ENCODE data around the gene FAM193B. TPM values are rescaled to one million over a fixed set of nuclear protein-coding genes. Genes with fewer than 3 reads are reported as not detected.
A peak's percentile ranks its signal among the peaks of the same experiment; 100 is the strongest.

The FAM193B gene
- polyA plus RNA-seq, 3 donors: 1.6 to 216 (median 1.9) TPM

DNA sequence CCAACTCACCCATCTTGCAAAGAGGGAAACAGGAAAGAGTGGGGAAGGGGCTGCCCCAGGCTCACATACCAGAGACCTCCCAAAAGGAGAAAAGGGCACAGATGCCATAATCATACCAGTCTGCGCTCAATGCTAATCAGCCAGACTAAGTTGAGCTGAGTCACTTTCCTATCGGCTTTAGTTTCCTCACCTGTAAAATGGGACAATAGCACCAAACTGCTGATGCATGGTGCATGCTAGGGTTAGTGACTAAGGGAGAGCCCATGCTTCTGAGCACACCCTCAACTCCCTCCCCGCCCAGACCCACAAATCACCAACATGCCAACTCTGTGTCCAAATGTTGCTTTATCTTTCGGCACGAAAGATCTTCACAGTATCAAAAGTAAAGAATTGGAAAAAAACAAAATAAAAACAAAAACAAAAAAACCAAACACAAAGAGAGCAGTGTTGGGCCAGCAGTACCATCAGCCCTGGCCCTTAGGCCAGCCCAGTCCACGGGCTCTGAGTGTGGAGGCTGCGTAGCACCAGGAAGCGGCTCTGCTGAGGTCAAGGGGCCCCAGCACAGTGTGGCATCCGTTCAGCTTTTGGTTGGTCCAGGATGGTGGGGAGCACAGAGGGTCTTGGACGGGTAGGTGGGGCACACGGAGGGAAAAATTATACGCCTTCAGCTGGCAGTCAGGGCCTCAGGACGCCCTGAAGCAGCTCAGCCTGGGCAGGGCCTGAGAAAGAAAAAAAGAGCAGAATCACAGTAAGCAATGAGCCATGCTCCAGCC lies 34.7 kb downstream of the FAM193B start:
- H3K36me3 Mint-ChIP-seq: peaks cover 59 to 61% of the 10 kb centered on the region in 2 donors
- intact Hi-C loops (cut with micrococcal nuclease): loop anchor here in 1 of 2 donors (5.0 kb wide), 1 partner anchor 33 kb away; the partner anchor contains the start of gene FAM193B
- H3K4me3 ChIP-seq (replicated peaks in 1 of 3; ENCODE audit: low read depth in 2 of 3, low read length in 3 of 3): no peak overlapping the region
- no peaks in the 10 kb centered on the region for H3K9me3 ChIP-seq (replicated peaks in 1 of 2; ENCODE audit: control insufficient read depth in 1 of 2, insufficient read depth in 1 of 2, low read length in 2 of 2)
- H3K4me3 Mint-ChIP-seq: no peak overlapping the region
- peak overlapping the region in 1 of 2 donors; percentile 10 for H3K27ac ChIP-seq (ENCODE audit: low read depth in 1 of 2, low read length in 2 of 2)
- no peaks in the 10 kb centered on the region for H3K9me3 Mint-ChIP-seq
- peak overlapping the region in 3 of 7 donors; percentile 55 to 78 (median 60) for H3K27ac Mint-ChIP-seq
- DNase-seq: no peak
- H3K27me3 ChIP-seq (ENCODE audit: control insufficient read depth in 2 of 2, insufficient read depth in 2 of 2, low read length in 2 of 2): no peaks in the 10 kb centered on the region
- no peak overlapping the region for H3K4me2 ChIP-seq (replicated peaks; ENCODE audit: extremely low read depth, low read length, poor library complexity, severe bottlenecking)
- TF ChIP-seq, protein P1, sequence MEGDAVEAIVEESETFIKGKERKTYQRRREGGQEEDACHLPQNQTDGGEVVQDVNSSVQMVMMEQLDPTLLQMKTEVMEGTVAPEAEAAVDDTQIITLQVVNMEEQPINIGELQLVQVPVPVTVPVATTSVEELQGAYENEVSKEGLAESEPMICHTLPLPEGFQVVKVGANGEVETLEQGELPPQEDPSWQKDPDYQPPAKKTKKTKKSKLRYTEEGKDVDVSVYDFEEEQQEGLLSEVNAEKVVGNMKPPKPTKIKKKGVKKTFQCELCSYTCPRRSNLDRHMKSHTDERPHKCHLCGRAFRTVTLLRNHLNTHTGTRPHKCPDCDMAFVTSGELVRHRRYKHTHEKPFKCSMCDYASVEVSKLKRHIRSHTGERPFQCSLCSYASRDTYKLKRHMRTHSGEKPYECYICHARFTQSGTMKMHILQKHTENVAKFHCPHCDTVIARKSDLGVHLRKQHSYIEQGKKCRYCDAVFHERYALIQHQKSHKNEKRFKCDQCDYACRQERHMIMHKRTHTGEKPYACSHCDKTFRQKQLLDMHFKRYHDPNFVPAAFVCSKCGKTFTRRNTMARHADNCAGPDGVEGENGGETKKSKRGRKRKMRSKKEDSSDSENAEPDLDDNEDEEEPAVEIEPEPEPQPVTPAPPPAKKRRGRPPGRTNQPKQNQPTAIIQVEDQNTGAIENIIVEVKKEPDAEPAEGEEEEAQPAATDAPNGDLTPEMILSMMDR (IDR thresholded peaks at IDR 0.05): no peak
- H3K36me3 ChIP-seq (replicated peaks in 1 of 2; ENCODE audit: control insufficient read depth in 1 of 2, insufficient read depth in 2 of 2, low read length in 2 of 2): peaks cover 53 to 63% of the 10 kb centered on the region in 2 donors
- peaks cover 0 to 2% (median 0%) of the 10 kb centered on the region in 3 donors for H3K27me3 Mint-ChIP-seq (ENCODE audit: low read depth in 3 of 3)
- WGBS (ENCODE audit: insufficient coverage): 77% methylated on average over 8 of the region's 13 CpGs
- H2AFZ ChIP-seq (ENCODE audit: insufficient read depth, low read depth, low read length, poor library complexity, severe bottlenecking): no peak overlapping the region
- peaks cover 14 to 30% of the 10 kb centered on the region in 2 donors for H3K4me1 ChIP-seq (ENCODE audit: control insufficient read depth in 1 of 2, insufficient read depth in 2 of 2, low read length in 2 of 2)
- H3K9ac ChIP-seq (ENCODE audit: insufficient read depth, low read length, poor library complexity, severe bottlenecking): no peak overlapping the region
- H3K4me1 Mint-ChIP-seq: peaks cover 20% of the 10 kb centered on the region
- H4K20me1 ChIP-seq (ENCODE audit: insufficient read depth, low read length): peaks cover 13% of the 10 kb centered on the region
- peaks cover 25% of the 10 kb centered on the region for H3K79me2 ChIP-seq (ENCODE audit: insufficient read depth, low read length)

DNA sequence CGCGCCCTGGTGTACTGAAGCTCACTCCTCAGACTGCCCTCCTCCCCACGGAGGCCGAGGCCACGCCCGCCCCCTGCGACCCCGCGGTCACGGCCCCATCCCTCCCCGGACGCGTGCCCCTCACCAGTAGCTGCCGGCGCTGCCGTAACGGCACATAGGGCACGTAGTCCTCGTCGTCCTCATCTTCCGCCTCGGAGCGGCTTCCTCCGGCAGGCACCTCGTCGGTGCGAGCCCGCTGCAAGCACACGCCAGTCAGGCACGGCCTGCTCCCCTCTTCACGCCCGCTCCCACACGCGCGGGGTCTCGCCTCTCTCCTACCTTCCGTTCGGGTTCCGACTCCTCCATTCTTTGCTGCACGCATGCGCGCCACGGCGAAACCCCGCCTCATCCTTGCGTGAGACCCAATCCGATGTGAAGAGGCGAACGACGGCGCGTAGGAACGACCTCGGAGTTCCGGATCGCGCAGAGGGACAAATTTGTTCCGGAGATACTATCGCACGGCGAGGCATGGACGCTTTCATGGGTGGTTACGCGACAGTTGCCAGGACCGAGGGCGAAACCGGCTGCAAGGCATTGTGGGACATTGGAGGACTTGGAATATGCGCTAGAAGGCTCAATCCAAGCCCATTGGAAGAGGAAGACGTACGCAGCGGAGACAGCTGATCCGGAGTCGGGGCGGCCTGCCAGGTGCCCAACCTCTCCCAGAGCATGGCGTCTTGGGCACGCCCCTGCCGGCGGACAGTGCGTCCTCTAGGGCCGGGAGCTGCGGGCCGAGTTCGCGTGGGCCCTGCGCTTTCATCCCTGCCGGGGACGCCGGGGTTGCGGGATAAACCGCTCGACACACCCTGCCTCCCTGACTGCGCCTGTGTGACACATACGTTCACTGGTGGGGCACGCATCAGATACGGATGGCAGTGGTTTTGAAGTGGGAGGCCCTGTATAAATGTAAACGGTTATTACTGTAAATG lies 37.5 kb downstream of the FAM193B start, which contains the start of gene DDX41:
TSS of gene DDX41 (minus strand) at position 361 of the 968 bp plus-strand sequence. CDS start at position 345, 16 bp downstream.
- intact Hi-C loops (cut with micrococcal nuclease): loop anchor here in 1 of 2 donors (5.0 kb wide), 1 partner anchor 35 kb away; the partner anchor contains the start of gene FAM193B
- peaks cover 62 to 70% of the 10 kb centered on the region in 2 donors for H3K36me3 ChIP-seq (replicated peaks in 1 of 2; ENCODE audit: control insufficient read depth in 1 of 2, insufficient read depth in 2 of 2, low read length in 2 of 2)
- peaks cover 17% of the 10 kb centered on the region for H4K20me1 ChIP-seq (ENCODE audit: insufficient read depth, low read length)
- Mint-ChIP-seq H3K4me1 (peaks cover 24% of the 10 kb centered on the region), H3K27me3 (ENCODE audit: low read depth in 3 of 3) (peaks cover 0 to 3% (median 0%) of the 10 kb centered on the region in 3 donors), H3K36me3 (peaks cover 68 to 70% of the 10 kb centered on the region in 2 donors), H3K9me3 (no peaks in the 10 kb centered on the region), H3K4me3 (peak within 1 kb of the TSS; percentile 94 to 98), H3K27ac (peak within 1 kb of the TSS; percentile 91 to 96 (median 94))
- DNase-seq: peak; percentile 95 to 97 (median 97)
- peak within 1 kb of the TSS; percentile 78 to 98 (median 88) for H3K4me3 ChIP-seq (replicated peaks in 1 of 3; ENCODE audit: low read depth in 2 of 3, low read length in 3 of 3)
- H3K79me2 ChIP-seq (ENCODE audit: insufficient read depth, low read length): peaks cover 40% of the 10 kb centered on the region
- H3K27ac ChIP-seq (ENCODE audit: low read depth in 1 of 2, low read length in 2 of 2): peak within 1 kb of the TSS; percentile 74 to 92
- H3K4me2 ChIP-seq (replicated peaks; ENCODE audit: extremely low read depth, low read length, poor library complexity, severe bottlenecking): peak within 1 kb of the TSS; percentile 99
- TF ChIP-seq, protein P1 (IDR thresholded peaks at IDR 0.05): no peak
- no peaks in the 10 kb centered on the region for H3K9me3 ChIP-seq (replicated peaks in 1 of 2; ENCODE audit: control insufficient read depth in 1 of 2, insufficient read depth in 1 of 2, low read length in 2 of 2)
- H2AFZ ChIP-seq (ENCODE audit: insufficient read depth, low read depth, low read length, poor library complexity, severe bottlenecking): peak within 1 kb of the TSS; percentile 90
- peaks cover 19 to 34% of the 10 kb centered on the region in 2 donors for H3K4me1 ChIP-seq (ENCODE audit: control insufficient read depth in 1 of 2, insufficient read depth in 2 of 2, low read length in 2 of 2)
- H3K27me3 ChIP-seq (ENCODE audit: control insufficient read depth in 2 of 2, insufficient read depth in 2 of 2, low read length in 2 of 2): no peaks in the 10 kb centered on the region
- H3K9ac ChIP-seq (ENCODE audit: insufficient read depth, low read length, poor library complexity, severe bottlenecking): peak within 1 kb of the TSS; percentile 91
- WGBS (ENCODE audit: insufficient coverage): under 1% methylated on average over 95 of the region's 96 CpGs

All from CD14-positive monocyte (primary cell).